Hematopoietic multipotent progenitor cell (in vitro differentiated cells): ENCODE results near the gene BEAN1. TPM values are rescaled to one million over a fixed set of nuclear protein-coding genes. Genes with fewer than 3 reads are reported as not detected.

Source experiments
- DNase-seq, 3 donors: peaks; one replicate each; pipeline ENCODE4 v3.0.0-alpha.2; 2011 to 2015; ENCODE audit warnings: low read depth in 2 of 3, low spot score in 2 of 3
- total RNA-seq: library from RNA; depleted of rRNA; stranded (reverse); fragments of >200 nt; gene quantifications from one replicate; pipeline ENCODE4 v1.2.3, GENCODE V29; 2012

The BEAN1 gene
- total RNA-seq, 1 donor: not detected

DNA sequence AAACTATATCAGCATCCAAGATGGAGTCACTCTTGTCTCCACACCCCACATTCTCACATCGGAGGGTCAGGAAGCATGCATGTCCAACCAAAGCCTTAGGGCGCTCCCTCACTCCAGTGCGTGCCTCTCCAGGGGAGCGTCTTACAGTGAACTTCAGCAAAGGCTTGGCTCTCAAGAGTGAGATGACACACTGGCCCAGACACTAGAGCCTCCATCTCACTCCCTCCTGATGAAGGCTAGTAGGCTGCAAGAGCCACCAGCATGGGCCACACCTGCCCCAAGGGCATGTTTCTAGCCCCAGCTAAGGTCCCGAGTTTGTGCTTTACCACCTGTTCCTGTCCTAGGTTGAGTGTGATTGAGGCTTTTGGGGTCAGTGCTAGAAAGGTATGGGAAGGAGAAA, 40.5 kb downstream of the BEAN1 start:
- no peak for DNase-seq

DNA sequence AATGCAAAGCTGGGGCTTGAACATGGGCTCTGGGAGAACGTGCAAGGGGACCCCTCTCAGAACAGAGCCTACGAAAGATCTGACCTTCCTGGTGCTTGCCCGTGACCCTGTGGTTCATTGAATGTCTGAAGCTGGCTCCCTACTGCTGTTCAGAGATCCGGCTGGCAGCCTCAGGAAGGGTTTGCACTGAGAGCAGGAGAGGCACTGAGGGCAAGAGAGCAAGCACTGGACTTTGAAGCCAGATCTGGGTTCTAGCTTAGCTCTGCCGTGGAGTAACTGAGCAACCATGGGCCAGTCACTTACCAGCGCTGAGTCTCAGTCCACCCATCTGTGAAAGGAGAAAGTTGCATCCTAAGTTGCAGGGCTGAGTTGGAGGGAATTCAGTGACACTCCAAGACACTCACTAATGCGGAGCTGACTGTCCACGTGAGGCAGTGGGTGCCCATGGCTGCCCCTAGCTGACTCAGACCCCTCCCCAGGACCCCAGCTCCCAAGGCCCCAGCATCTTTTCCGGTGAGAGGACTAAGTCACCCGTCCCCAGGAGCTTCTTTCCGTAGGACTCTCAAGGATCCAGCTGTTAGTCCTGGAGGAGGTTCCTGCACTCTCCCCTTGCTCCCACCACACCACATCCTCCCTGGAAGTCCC, 41.3 kb downstream of the BEAN1 start:
- no peak for DNase-seq

DNA sequence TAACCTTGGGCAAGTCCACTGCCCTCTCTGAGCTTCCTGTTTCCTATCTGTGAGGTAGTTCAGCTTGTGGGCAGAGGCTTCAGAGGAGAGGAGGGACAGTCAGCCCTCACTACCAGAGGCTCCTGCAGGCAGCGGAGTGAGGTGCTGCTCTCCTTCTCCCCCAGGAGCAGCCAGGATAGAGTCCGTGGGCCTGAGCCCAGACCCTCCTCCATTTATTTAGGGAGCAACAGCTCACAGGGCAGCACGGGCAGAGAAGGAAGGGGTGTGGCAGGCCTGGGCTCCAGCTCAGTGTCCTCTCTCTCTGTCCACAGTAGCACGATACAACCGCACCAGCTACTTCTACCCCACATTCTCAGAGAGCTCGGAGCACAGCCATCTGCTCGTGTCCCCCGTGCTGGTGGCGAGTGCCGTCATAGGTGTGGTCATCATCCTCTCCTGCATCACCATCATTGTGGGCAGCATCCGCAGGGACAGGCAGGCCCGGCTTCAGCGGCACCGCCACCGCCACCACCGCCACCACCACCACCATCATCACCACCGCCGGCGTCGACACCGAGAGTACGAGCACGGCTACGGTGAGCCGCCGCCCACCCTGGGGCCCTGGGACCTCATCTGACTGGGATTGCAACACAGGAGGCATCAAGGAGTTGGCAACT, 42.3 kb downstream of the BEAN1 start:
- no peak for DNase-seq

DNA sequence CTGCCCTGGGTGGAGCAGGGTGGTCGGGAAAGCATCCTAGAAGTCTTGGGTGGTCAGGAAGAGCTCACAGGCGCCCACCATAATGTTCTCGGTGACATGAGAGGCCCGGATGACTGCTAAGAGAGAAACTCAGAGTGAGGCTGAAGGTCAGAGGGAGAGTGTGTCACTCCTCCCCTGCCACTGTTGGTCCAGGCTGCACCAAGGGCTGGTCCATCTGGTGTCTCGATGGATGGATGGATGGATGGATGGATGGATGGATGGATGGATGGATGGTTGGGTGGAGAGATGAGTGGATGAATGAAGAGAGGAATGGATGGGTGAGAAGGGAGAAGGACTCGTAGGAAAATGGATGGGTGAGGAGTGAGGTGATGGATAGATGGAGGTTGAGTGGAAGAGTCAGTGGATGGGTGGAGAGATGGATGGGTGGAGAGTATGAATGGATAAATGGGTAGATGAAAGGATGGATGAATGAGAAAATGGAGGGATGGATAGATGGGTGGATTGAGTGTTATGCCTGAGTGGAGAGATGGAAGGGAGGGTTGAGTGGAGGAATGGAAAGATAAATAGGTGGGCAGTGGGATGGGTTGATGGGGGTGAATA, 43.0 kb downstream of the BEAN1 start:
- no peak for DNase-seq

DNA sequence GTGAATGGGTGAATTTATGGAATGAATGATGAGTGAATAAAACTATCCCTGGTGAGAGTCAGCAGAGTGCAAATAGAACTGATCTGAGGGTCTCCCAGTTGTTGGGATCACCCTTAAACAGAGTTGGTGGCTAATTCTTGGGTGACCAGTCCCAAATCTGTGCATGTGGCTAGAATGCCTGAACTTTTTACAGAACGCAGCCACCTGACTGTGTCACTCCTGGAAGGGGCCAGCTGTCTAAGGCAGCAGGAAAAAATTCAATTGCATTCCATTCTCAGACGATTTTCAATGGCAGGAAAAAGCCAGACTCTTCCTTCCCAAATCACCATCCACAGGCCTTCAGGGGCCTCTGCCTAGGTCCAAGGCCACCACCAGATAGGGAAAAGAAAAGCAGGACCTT, 43.5 kb downstream of the BEAN1 start:
- DNase-seq: no peak

DNA sequence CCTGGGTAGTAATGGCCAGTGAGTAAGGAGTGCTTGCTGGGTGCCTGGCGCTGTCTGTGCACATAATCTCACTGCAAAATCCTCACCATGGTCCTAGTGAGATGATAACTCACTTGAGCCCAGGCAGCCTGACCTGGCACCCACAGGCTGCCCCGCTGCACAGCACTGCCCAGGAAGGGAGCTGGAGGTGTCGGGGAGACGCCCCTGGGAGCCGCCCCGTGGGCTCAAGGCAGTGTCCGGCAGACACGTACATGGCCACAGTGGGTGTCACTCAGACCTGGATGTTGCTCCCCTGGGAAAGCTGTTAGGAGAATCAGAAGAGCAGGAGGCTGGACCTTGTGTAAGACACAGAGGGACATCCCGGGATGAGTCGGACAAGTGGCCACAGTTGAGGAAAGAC, 44.2 kb downstream of the BEAN1 start:
- DNase-seq: no peak

DNA sequence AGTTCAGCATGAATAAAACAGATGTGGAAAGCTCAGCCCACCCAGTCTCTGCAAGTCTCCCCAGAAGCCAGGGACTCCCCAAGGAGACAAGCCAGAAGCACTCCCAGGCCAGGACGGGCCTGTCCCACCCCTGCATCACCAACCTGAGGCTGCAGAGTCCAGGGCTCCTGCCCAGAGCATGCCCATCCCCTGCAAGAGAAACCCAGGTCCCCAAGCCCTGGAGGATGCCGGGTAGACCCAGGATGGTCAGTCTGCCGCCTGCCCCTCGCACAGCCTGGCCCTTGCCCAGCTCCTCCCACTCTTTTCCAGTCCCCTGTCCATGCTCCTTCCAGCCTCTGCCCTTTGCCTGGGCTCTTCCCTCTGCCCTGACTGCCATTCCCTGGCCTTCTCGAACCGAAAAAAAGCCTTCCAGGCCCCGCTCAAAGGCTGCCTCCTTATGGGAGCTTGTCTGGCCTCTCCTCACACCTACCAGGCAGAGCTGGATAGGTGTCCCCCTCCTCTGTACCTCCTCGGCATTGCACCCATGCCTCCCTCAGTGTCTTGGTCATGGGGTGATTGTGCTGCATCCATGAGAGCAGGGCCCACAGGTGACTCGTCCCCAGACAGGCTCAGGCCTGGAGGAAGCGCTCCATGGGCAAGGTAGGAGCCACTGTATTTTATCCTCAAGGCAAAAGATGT, 44.8 kb downstream of the BEAN1 start:
- no peak for DNase-seq

DNA sequence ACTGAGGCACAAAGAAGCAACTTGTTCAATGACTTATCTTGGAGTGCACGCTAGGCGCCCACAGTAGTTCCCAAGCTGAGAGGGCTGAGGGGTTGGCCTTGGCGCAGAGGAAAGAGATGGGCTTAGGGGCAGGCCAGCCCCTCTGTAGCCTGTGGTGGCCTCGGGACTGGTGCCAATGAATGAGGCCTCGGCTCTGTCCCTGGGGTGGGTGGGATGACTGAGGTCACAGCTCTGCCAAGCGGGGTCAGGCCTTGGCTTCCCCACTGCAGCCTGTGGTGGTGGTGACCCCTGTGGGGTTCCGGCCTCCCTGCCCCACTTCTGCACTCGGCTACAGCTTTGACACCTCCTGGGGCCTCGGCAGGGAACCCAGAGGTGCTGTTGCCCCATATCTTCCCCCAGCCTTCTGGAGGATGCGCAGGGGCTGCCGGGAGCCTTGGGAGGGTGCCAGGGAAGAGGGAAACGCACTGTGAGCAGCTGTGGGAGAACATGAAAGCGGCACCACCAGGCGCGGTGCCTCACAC, 46.0 kb downstream of the BEAN1 start:
- DNase-seq: no peak

DNA sequence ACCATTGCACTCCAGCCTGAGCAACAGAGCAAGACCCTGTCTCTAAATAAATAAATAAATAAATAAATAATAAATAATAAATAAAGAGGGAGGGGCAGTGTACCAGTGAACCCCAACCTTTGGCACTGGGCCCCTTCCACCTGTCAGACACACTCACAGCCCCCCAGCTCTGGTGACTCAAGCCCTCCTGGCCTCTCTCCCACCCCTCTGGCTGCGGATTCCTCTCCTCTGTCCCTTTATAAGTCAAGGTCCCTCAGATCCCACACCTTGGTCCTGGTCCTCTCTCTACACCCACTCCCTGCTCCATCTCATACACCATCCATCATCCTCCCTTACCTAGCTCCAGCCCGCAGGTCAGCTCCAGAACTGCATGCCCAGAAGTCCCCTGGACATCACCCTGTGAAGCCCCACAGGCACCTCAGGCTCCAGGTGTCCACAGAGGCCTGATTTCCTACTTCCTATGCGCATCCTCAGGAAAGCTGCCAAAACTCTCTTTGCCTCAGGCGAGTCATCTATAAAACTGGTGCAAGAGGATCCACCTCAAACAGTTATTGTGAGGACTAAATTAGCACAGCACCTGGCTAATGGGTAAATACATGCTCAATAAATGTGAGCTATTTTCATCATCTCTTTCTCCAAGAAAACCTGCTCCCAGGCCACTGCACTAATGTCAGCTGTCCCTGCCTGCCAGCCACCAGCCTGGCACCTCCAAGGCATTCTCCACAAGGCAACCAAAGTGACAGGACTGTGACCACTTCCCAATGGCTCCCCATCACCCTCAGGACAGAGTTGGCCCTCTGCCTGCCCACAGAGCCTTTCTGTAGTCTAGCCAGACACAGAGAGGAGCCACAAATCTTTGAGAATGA, 46.8 kb downstream of the BEAN1 start:
- no peak for DNase-seq

DNA sequence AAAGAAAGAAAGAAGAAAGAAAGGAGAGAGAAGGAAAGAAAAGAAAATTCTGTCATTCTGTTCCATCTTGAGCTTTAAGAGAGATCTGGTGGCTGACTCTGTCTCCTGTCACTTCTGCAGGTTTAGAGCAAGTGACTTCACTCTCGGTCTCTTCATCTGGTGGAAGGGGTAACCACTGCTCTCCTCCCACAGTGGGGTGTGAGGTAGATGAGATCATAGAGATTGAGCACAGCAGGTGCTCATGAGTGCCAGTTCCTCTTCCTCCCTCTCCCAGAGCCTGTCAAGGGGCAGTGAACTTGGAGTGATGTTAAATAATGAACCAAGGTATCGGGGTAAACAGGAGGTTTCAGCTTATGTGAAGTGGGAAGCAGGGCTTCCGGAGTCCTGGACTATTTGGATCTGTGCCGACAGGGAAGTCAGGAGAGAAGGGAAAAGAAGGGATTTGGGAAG, 47.7 kb downstream of the BEAN1 start:
- peak; percentile 19 to 84 (median 73) for DNase-seq

DNA sequence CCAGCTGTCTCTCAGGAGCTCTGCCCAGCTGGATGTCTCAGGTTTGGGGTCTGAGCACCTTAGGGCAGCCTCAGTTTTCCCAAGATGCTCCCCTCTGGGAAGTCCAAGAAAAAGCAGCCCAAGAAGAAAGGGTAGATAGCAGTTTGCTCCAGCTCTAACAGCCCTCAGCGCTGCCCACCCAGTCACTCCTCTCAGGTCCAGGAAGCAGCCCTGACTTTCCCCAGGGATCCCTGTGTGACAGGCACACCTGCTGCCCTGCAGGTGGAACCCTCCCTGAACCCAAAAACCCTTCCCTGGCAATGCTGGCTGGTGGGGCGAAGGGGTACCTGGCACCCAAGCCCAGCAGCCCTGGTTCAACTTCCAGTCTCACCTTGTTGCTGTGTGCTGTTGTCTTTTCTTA, 48.1 kb downstream of the BEAN1 start:
- DNase-seq: no peak

DNA sequence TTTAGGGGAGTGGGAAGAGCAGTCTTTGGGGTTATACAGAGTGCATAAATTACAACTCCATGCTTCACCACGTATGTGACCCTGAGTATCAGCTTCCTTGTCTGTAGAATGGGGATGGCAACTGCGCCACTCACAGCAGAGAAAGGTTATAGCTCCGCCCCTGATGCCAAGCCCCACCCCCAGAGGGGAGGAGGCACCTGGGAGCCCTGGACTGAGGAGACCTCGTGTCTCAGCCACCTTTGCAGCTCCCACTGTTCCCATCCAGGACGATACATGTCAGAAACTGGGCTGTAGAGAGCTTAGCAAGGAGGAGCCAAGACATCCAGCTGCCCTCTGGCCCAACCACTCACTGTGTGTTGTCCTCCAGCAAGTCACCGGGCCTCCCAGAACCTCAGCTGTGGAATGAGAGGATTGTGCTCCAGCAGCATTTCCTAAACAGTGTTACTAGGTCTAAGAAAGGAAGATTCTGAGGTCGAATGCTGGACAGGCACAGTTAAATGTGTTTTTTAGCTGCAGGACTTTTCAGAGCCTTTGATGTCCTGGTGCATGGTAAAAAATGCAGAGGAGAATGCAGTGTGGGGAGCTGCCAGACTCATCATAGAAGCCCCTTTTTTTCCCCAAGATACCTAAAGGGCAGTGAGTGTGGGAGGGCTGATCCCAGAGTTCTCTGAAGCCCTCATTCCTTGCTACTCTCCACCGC, 49.4 kb downstream of the BEAN1 start:
- DNase-seq: peak in 1 of 3 donors; percentile 18

DNA sequence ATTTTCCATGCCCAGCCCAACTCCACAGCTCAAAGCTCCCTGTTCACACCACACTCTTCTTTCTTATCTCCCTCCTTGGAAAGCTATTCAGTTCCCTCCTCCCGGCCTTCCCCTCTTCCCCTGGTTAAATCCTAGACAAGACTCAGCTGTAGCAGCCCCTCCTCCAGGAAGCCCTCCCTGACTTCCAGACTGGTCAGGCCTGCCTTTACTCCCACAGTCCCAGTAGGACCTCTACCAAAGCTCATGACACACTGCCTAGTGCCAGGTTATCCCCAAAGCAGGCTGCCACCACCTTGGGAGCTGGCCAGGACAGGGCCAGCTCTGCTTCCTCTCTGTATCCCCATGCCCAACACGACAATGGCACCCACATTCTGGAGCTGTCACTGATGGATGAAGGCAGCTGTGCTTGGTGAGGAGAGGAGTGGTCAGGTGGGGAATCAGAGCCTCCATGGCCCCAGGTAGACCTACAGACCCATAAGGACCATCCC, 50.0 kb downstream of the BEAN1 start:
- no peak for DNase-seq

DNA sequence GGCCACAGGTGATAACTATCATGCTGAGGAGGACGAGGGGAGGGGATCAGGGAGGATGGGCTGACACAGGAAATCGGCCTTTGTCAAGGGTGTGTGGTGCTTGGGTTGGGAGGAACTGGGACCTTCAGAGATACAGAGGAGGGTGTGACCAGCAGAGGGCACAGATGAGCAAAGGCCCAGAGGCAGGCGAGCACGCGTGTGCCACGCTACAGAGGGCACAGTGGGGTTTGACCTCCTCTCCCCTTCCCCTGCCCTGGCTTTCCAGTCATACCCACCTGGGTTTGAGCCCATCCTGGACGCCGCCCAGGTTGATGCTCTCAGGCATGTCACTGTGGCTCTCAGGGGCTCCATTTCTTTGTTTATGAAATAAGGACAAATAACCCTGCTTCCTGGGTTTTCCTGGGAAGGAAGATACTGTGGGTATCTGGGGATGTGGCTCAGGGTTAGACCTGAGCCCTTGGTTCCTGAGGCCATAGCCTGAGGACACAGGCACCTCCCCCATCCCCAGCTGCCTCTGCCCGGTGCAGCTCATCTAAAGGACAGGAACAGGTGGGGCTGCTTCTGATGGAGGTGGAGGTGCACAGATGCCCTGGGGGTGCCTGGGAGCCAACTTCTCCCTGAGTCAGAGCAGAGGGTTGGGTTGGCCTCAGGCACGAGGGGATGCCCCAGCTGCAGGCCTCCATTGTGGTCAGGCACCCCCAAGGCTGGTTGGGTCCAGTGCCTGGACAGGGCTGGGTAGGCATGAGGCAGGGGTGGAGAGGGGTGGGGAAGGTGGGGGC, 51.8 kb downstream of the BEAN1 start:
- peak; percentile 57 to 73 (median 60) for DNase-seq

DNA sequence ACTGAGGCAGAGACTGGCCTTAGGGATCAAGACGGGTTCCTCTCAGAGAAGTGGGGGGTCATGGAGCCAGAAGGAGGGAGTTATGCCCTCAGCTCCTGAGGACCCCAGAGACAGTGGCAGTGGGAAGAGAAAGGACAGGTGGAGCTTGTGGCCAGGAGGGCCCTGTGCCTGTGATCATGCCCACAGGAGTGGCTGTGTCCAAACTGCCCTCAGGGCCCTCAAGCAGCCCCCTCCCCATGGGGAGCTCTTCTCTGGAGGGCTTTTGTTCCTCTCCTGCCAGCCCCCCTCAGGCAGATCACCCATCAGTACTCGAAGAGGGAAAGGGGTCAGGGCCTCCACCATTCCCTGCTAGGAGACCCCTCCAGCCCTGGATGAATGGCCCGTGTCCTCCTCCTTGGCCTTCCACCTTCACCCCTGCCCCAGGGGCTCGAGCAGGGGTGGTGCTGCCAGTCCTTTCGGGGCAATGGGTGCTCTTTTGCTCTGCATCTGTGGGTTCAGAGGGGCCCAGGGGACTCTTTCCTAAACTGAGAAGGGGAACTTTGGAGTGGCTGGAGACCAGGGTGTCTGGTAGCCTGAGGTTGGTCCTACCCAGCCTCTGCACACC, 52.7 kb downstream of the BEAN1 start:
- DNase-seq: no peak

DNA sequence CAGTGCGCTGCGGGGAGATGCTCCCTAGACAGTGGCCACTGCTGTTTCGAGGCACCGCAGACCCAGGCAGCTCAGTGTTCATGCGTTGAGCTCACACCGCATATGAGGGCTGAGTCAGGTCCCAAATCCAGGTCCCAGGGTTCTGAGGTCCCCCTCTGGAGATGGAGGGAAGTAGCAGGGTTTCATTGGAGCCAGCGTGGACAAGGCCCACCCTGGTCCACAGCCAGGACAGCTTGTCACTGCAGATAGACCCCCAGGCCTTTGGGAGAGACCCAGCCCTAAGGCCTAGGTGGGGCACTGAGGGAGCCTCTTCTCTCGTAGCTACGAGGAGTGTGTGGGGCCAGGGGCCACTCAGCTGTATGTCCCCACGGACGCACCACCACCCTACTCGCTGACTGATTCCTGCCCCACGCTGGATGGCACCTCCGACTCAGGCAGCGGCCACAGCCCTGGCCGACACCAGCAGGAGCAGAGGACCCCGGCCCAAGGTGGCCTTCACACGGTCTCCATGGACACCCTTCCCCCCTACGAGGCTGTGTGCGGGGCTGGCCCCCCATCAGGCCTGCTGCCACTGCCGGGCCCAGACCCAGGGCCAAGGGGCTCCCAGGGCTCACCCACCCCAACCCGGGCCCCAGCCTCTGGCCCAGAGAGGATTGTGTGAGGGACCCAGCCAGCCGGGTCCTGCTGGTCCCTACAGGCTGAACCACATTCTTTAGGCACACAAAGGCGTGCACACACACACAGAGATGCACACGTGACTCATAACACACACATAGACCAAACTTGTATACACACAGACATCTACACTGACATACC, 53.4 kb downstream of the BEAN1 start:
- no peak for DNase-seq

DNA sequence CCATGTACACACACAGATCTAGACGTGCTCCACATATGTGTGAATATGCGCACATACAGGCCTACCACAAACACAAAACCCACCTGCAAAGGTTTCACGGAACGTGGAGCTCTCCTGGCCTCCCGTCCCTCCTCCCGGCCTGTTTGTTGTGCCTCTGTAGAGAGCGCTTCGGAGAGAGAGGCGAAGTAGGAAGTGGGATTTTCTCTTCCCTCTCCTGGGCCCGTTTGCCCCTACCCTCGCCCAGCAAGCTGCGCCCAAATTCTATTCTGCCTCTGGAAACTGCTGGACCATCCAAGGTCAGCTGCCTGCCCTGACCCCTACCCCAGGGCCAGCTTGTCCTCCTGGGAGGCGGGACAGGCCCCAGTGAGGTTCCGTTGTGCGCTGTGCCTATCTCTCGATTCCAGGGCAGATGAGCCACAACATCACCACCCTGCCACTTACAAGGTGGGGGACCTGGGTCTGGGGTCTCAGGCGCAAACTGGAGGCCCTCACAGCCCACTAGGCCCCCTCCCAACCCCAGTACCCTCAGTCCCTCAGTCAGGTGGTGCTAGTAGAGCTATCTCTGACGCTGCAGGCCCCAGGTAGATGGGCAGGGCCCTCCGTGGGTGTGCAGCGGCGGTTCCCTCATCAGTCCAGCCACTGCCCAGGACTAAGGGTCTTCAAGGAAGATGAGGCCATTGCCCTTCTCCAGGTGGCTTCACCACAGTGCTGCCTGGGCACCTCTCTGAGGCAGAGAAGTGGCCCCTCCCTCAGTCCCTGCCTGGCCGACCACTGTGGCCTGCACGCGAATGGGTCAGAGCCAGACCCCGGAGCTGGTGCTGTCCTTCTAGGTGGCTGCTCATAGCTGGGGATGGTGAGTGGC, 54.2 kb downstream of the BEAN1 start:
- no peak for DNase-seq
